Transverse colon (tissue), 4 donors: ENCODE measurements around the gene JPH2.

Experiments
- CTCF ChIP-seq, 5 experiments: fragments of 200-600 bp in 3 of 5; fragments of 450-650 bp in 2 of 5; sonication (generic) in 3 of 5; IDR thresholded peaks; 1 replicate in 2 of 5; 2 replicates in 3 of 5; pipeline ENCODE4 v1.5.1; 2016 to 2017; ENCODE audit warnings: antibody characterized with exemption in 5 of 5, inconsistent platforms in 3 of 5, mild to moderate bottlenecking in 2 of 5, moderate library complexity in 1 of 5
- EP300 ChIP-seq: sonication (generic); formaldehyde crosslinking; IDR thresholded peaks from one replicate; pipeline ENCODE4 v1.6.1; 2017; ENCODE audit warnings: antibody characterized with exemption, low read depth
- POLR2AphosphoS5 ChIP-seq, 3 donors: sonication (generic); formaldehyde crosslinking; IDR thresholded peaks; one replicate each; pipeline ENCODE4 v1.6.1; 2016; ENCODE audit warnings: antibody characterized with exemption in 3 of 3

- TF ChIP-seq CTCF (IDR thresholded peaks at IDR 0.05): no peak
- TF ChIP-seq POLR2AphosphoS5 (IDR thresholded peaks at IDR 0.05): no peak
- TF ChIP-seq EP300: no peak
These were observed 71.8 kb downstream of the JPH2 start for GRCh38 chr20:44115181-44115580.
